ENCODE data around the gene CRY2. TPM values are rescaled to one million over a fixed set of nuclear protein-coding genes. Genes with fewer than 3 reads are reported as not detected.

CRY2 gene
- total and polyA plus RNA-seq, 2 of the 13 experiments (the other 11 are each of a cell fraction or from before 2014, with no cell fraction given), result 10.1 to 12.2 TPM

DNA sequence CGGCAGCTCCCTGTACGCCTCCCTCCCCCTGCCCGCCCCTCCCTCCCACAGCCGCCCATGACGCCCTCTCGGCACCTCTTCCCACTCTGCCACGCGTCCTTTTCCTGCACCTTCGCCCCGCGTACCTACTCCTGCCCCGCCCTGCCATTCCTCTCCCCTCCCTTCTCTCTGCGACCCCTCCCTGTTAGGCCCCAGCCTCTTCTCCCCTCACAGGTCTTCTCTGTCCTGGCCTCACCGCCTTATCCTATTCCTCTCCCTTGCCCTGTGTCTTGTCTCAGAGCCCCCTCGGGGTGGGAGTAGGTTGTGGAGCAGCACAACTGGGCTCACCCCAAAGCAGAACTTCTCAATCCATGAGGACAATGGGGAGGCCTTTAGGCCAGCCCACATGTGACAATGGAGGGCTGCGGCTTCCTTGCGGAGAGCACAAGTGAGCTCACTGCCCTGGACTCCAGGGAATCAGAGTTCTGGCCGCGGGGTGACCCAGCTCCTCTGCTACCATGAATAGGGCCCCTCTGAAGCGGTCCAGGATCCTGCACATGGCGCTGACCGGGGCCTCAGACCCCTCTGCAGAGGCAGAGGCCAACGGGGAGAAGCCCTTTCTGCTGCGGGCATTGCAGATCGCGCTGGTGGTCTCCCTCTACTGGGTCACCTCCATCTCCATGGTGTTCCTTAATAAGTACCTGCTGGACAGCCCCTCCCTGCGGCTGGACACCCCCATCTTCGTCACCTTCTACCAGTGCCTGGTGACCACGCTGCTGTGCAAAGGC lies 41.8 kb upstream of the CRY2 start (continued):
- TF ChIP-seq, protein P1, sequence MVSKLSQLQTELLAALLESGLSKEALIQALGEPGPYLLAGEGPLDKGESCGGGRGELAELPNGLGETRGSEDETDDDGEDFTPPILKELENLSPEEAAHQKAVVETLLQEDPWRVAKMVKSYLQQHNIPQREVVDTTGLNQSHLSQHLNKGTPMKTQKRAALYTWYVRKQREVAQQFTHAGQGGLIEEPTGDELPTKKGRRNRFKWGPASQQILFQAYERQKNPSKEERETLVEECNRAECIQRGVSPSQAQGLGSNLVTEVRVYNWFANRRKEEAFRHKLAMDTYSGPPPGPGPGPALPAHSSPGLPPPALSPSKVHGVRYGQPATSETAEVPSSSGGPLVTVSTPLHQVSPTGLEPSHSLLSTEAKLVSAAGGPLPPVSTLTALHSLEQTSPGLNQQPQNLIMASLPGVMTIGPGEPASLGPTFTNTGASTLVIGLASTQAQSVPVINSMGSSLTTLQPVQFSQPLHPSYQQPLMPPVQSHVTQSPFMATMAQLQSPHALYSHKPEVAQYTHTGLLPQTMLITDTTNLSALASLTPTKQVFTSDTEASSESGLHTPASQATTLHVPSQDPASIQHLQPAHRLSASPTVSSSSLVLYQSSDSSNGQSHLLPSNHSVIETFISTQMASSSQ (IDR thresholded peaks at IDR 0.05; ENCODE audit: low read depth), result no peak
- TF ChIP-seq, protein P1 (CRISPR knock-in tag; IDR thresholded peaks at IDR 0.05; ENCODE audit: borderline replicate concordance), result no peak
- TF ChIP-seq, protein P2, sequence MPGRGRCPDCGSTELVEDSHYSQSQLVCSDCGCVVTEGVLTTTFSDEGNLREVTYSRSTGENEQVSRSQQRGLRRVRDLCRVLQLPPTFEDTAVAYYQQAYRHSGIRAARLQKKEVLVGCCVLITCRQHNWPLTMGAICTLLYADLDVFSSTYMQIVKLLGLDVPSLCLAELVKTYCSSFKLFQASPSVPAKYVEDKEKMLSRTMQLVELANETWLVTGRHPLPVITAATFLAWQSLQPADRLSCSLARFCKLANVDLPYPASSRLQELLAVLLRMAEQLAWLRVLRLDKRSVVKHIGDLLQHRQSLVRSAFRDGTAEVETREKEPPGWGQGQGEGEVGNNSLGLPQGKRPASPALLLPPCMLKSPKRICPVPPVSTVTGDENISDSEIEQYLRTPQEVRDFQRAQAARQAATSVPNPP (CRISPR knock-in tag; IDR thresholded peaks at IDR 0.05), result no peak
- TF ChIP-seq, protein P3, sequence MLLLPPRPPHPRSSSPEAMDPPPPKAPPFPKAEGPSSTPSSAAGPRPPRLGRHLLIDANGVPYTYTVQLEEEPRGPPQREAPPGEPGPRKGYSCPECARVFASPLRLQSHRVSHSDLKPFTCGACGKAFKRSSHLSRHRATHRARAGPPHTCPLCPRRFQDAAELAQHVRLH (CRISPR knock-in tag; IDR thresholded peaks at IDR 0.05; ENCODE audit: borderline replicate concordance, low read depth), result 0 out of 2 replicates have a peak, but pooled peaks have one; percentile 12
- TF ChIP-seq JUNB (CRISPR knock-in tag; IDR thresholded peaks at IDR 0.05; ENCODE audit: borderline replicate concordance), result 0 out of 2 replicates have a peak, but pooled peaks have one; percentile 18
- TF ChIP-seq, protein P4, sequence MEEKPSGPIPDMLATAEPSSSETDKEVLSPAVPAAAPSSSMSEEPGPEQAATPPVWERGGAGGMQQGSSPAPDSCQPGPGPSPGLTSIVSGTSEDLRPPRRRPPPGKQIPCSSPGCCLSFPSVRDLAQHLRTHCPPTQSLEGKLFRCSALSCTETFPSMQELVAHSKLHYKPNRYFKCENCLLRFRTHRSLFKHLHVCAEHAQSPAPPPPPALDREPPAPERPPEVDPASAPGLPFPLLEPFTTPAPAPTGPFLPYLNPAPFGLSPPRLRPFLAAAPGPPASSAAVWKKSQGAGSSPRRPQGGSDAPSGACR (CRISPR knock-in tag; IDR thresholded peaks at IDR 0.05), result no peak
- no peak for TF ChIP-seq RFX5 (IDR thresholded peaks at IDR 0.05; ENCODE audit: low read depth, low read length)
- TF ChIP-seq, protein P5, sequence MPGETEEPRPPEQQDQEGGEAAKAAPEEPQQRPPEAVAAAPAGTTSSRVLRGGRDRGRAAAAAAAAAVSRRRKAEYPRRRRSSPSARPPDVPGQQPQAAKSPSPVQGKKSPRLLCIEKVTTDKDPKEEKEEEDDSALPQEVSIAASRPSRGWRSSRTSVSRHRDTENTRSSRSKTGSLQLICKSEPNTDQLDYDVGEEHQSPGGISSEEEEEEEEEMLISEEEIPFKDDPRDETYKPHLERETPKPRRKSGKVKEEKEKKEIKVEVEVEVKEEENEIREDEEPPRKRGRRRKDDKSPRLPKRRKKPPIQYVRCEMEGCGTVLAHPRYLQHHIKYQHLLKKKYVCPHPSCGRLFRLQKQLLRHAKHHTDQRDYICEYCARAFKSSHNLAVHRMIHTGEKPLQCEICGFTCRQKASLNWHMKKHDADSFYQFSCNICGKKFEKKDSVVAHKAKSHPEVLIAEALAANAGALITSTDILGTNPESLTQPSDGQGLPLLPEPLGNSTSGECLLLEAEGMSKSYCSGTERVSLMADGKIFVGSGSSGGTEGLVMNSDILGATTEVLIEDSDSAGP (CRISPR knock-in tag; IDR thresholded peaks at IDR 0.05; ENCODE audit: borderline replicate concordance), result no peak
- no peak for TF ChIP-seq CCAR2 (optimal IDR thresholded peaks at IDR 0.05; ENCODE audit: low read depth, low read length)
- TF ChIP-seq, protein P6, sequence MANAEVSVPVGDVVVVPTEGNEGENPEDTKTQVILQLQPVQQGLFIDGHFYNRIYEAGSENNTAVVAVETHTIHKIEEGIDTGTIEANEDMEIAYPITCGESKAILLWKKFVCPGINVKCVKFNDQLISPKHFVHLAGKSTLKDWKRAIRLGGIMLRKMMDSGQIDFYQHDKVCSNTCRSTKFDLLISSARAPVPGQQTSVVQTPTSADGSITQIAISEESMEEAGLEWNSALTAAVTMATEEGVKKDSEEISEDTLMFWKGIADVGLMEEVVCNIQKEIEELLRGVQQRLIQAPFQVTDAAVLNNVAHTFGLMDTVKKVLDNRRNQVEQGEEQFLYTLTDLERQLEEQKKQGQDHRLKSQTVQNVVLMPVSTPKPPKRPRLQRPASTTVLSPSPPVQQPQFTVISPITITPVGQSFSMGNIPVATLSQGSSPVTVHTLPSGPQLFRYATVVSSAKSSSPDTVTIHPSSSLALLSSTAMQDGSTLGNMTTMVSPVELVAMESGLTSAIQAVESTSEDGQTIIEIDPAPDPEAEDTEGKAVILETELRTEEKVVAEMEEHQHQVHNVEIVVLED (CRISPR knock-in tag; IDR thresholded peaks at IDR 0.05; ENCODE audit: borderline replicate concordance), result no peak
- TF ChIP-seq ZNF850 (CRISPR knock-in tag; conservative IDR thresholded peaks at IDR 0.05), result no peak
- no peak for TF ChIP-seq NCOA1 (CRISPR knock-in tag; IDR thresholded peaks at IDR 0.05)
- no peak for TF ChIP-seq ZNF615 (CRISPR knock-in tag; IDR thresholded peaks at IDR 0.05; ENCODE audit: borderline replicate concordance)
- TF ChIP-seq, protein P7, sequence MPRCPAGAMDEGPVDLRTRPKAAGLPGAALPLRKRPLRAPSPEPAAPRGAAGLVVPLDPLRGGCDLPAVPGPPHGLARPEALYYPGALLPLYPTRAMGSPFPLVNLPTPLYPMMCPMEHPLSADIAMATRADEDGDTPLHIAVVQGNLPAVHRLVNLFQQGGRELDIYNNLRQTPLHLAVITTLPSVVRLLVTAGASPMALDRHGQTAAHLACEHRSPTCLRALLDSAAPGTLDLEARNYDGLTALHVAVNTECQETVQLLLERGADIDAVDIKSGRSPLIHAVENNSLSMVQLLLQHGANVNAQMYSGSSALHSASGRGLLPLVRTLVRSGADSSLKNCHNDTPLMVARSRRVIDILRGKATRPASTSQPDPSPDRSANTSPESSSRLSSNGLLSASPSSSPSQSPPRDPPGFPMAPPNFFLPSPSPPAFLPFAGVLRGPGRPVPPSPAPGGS (CRISPR knock-in tag; IDR thresholded peaks at IDR 0.05), result 0 out of 2 replicates have a peak, but pooled peaks have one; percentile 74
- TF ChIP-seq NFE2L1 (CRISPR knock-in tag; IDR thresholded peaks at IDR 0.05; ENCODE audit: borderline replicate concordance), result no peak
- no peak for TF ChIP-seq ZNF572 (CRISPR knock-in tag; IDR thresholded peaks at IDR 0.05)

Measured in HepG2 (cell line).